Measurements from ENCODE around the gene OLFM1. TPM values are rescaled to one million over a fixed set of nuclear protein-coding genes. Genes with fewer than 3 reads are reported as not detected.

The OLFM1 gene
- total RNA-seq, 4 donors from 2014 or later: 3.4 to 8.5 (median 6.7) TPM

DNA sequence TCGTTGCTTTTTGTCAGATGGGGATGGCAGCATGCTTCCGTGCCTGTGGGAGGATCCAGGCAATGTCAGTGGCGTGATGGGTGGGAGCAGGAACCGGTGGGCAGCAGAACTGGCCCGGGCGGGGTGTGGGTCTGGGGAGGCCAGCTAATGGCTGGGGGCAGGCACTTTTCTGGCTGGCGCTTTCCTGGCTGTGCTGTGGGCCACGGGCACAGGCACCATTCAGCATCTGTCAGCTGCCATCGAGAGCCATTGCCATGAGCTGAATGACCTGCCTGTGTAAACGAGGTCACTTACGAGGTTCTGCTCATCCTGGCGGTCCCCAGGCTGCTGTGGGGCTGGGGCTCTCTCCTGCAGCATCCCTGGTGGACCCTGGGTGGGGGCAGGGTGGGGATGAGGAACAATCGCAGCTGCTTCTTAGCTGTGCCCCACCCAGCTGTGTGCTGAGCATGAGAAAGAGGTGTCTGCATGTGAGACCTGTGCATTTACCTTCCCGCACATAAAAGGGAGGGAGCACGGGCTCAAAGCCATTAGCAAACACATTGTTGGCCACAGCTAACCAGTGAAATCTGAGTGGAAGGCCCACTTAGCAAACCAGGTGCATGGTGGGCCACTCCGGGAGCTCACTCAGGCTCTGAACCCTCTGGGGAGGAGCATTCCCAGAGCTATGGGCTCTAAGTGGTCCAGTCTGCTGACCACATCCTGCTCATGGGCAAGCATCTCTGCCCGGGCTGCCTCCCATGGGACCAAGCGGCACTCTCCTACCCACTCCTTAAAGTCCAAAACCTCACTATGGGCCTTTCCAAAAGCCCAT, 41.3 kb upstream of the OLFM1 start:
- Histone ChIP-seq H3K4me3 (no peak overlapping the region), H3K9me3 (no peaks in the 10 kb centered on the region), H3K27me3 (peaks cover 0 to 13% (median 9%) of the 10 kb centered on the region in 3 donors), H3K36me3 (no peaks in the 10 kb centered on the region), H3K27ac (no peak overlapping the region), H3K4me1 (no peaks in the 10 kb centered on the region)
- intact Hi-C loops (cut with DNase I; ENCODE audit: low total_unique reads): no loop called here
- ATAC-seq (no peak), DNase-seq (no peak)
- TF ChIP-seq POLR2A (IDR thresholded peaks at IDR 0.05): no peak
- TF ChIP-seq, protein P1, sequence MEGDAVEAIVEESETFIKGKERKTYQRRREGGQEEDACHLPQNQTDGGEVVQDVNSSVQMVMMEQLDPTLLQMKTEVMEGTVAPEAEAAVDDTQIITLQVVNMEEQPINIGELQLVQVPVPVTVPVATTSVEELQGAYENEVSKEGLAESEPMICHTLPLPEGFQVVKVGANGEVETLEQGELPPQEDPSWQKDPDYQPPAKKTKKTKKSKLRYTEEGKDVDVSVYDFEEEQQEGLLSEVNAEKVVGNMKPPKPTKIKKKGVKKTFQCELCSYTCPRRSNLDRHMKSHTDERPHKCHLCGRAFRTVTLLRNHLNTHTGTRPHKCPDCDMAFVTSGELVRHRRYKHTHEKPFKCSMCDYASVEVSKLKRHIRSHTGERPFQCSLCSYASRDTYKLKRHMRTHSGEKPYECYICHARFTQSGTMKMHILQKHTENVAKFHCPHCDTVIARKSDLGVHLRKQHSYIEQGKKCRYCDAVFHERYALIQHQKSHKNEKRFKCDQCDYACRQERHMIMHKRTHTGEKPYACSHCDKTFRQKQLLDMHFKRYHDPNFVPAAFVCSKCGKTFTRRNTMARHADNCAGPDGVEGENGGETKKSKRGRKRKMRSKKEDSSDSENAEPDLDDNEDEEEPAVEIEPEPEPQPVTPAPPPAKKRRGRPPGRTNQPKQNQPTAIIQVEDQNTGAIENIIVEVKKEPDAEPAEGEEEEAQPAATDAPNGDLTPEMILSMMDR (IDR thresholded peaks at IDR 0.05 in 4 of 5, conservative IDR thresholded peaks at IDR 0.05 in 1 of 5): no peak
- in situ Hi-C loops (cut with MboI; ENCODE audit: low sequenced_read_pairs in 4 of 4): no loop called here

DNA sequence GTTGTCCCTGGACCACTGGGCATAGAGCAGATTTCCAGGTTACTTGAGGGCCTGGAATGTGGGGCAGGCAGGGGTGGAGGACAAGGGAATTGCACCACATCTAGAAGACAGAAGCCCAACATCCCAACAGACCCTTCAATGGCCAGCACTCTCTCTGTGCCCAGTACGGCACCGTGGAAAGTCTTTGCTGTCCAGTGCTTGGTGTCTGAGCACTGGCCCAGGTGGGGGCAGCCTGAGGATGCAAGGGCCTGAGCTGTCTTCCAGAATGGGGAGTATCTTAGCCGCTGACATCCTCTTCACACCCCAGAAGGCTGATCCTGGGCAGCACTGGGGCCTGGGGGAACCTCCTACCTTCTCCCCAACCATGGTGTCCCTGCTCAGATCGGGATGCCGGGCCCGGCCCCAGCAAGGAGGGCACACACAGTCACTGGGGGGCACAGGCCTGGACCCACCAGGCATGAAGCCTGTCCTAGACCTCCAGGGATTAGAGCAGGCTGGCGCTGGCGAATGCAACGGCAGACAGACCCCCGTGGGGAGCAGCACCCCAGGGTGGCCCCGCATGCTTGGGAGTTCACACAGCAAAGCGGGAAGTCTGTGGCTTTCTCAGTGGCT, 40.6 kb upstream of the OLFM1 start:
- in situ Hi-C loops (cut with MboI; ENCODE audit: low sequenced_read_pairs in 4 of 4): no loop called here
- no peaks in the 10 kb centered on the region for H3K4me1 ChIP-seq

DNA sequence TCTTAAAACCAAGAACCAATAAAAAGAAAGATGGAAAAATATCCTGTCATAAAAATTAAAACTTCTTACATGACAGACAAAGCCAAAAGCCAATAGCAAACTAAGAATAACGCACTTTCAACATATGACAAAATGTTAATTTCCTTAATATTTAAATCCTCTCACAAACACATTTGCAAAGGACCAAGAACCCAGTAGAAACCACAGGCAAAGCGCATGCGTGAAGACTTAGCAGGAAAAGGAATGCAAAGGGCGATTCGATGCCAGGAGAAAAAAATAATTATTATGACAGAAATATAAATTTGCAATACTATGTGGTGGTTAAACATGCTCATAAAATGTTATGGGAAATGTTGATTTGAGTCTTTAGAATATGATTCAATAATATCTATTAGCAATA, 39.9 kb upstream of the OLFM1 start:
- no peak for DNase-seq
- no peak for ATAC-seq
- TF ChIP-seq, protein P1 (IDR thresholded peaks at IDR 0.05 in 4 of 5, conservative IDR thresholded peaks at IDR 0.05 in 1 of 5): no peak
- no peak for TF ChIP-seq POLR2A (IDR thresholded peaks at IDR 0.05)
- H3K4me3 ChIP-seq: no peak overlapping the region
- H3K27me3 ChIP-seq: peaks cover 0 to 8% (median 6%) of the 10 kb centered on the region in 3 donors
- intact Hi-C loops (cut with DNase I; ENCODE audit: low total_unique reads): no loop called here
- no peaks in the 10 kb centered on the region for H3K4me1 ChIP-seq
- no peaks in the 10 kb centered on the region for H3K36me3 ChIP-seq
- H3K27ac ChIP-seq: no peak overlapping the region
- no peaks in the 10 kb centered on the region for H3K9me3 ChIP-seq
- in situ Hi-C loops (cut with MboI; ENCODE audit: low sequenced_read_pairs in 4 of 4): no loop called here

More for the DNA sequence above, 40.6 kb upstream of the OLFM1 start:
- Histone ChIP-seq H3K9me3 (no peaks in the 10 kb centered on the region), H3K4me3 (no peak overlapping the region), H3K36me3 (no peaks in the 10 kb centered on the region), H3K27me3 (peaks cover 0 to 9% (median 9%) of the 10 kb centered on the region in 3 donors), H3K27ac (no peak overlapping the region)
- intact Hi-C loops (cut with DNase I; ENCODE audit: low total_unique reads): no loop called here
- ATAC-seq (no peak), DNase-seq (no peak)
- TF ChIP-seq, protein P1 (IDR thresholded peaks at IDR 0.05 in 4 of 5, conservative IDR thresholded peaks at IDR 0.05 in 1 of 5): no peak
- TF ChIP-seq POLR2A (IDR thresholded peaks at IDR 0.05): no peak

DNA sequence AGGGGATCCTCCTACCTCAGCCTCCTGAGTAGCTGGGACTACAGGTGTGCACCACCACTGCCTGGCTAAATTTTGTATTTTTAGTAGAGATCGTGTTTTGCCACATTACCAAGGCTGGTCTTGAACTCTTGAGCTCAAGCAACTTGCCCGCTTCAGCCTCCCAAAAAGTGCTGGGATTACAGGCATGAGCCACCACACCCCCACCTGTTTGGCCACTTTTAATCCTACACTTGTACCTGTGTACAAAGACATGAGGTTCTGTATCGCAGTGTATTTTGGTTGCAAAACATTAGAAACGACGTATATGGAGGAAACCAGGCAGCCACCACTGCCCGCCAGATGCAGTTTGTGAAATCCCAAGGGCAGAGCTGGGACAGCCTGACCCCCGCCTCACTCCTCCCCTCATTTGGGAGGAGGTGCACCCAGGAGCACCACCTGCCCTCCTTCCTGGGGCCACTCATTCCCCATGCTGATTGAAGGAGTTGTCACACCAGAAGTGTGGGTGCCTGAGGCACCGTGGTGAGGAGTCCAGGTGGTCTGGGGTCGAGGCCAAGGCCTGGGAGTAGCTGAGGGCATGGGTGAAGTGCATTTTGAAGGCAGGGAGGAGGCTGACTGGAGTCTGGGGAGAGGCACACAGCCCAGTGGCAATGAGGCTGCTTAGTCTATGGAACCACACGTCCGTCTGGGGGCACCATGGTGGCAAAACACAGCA, 39.3 kb upstream of the OLFM1 start:
- Histone ChIP-seq H3K9me3 (no peaks in the 10 kb centered on the region), H3K36me3 (no peaks in the 10 kb centered on the region), H3K4me1 (no peaks in the 10 kb centered on the region), H3K27ac (no peak overlapping the region), H3K27me3 (peaks cover 0 to 11% (median 8%) of the 10 kb centered on the region in 3 donors), H3K4me3 (no peak overlapping the region)
- no peak for ATAC-seq
- DNase-seq: no peak
- in situ Hi-C loops (cut with MboI; ENCODE audit: low sequenced_read_pairs in 4 of 4): no loop called here
- no peak for TF ChIP-seq POLR2A (IDR thresholded peaks at IDR 0.05)
- TF ChIP-seq, protein P1 (IDR thresholded peaks at IDR 0.05 in 4 of 5, conservative IDR thresholded peaks at IDR 0.05 in 1 of 5): no peak
- intact Hi-C loops (cut with DNase I; ENCODE audit: low total_unique reads): no loop called here

All from gastrocnemius medialis (tissue), 4 donors.